ENCODE measurements around the gene DYNLT2. TPM values are rescaled to one million over a fixed set of nuclear protein-coding genes. Genes with fewer than 3 reads are reported as not detected.

Gene DYNLT2
- polyA plus RNA-seq (2013, experiment 1 of 2; ENCODE audit: insufficient read length): 0.56 TPM
- polyA plus RNA-seq (2013, experiment 2 of 2; ENCODE audit: insufficient read length): 0.49 TPM

GRCh38 chr6:169751242-169752073 is at the start of gene DYNLT2, which contains the start of gene ERMARD:
DYNLT2 (minus strand) TSS chr6:169751572; CDS start chr6:169751458, 114 bp downstream.
ERMARD (plus strand) TSS chr6:169751622; CDS start chr6:169751658, 36 bp downstream.
- DNase-seq: peak; percentile 94

- peak; percentile 53 for DNase-seq
These were observed 49.5 kb upstream of the DYNLT2 start for GRCh38 chr6:169800668-169801395.

DNA sequence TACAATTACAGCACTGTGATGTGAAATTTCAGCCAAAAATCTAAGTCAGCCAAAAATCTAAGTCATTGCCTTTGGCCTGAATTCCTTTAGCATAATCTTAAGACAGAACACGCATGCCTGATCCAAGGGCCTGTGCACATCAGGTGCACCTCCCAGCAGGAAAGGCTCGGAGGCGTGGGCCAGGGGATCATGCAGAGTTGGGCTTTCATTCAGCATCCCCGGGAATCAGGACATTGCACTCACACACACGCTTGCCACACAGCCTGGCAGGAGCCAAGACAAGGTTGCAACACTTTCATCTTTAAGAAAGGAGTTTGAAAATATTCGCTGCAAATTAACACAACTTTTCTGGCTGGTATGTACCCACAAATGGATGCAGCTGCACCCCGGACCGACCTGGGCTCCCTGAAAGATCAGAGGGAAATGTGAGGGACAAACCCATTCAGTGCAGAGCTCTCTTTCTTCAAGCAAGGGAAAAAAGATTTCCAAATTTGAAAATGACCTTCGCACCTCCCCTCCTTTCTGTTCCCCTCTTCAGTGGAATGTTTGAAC is 48.8 kb upstream of the DYNLT2 start:
- no peak for DNase-seq

- DNase-seq: no peak
These were observed 48.1 kb upstream of the DYNLT2 start for GRCh38 chr6:169799474-169799926.

GRCh38 chr6:169798764-169799473 is 47.5 kb upstream of the DYNLT2 start:
- no peak for DNase-seq

- no peak for DNase-seq
These were observed 43.8 kb upstream of the DYNLT2 start for GRCh38 chr6:169795196-169795595.

- DNase-seq: no peak
These were observed 43.1 kb upstream of the DYNLT2 start for GRCh38 chr6:169794317-169795055.

DNA sequence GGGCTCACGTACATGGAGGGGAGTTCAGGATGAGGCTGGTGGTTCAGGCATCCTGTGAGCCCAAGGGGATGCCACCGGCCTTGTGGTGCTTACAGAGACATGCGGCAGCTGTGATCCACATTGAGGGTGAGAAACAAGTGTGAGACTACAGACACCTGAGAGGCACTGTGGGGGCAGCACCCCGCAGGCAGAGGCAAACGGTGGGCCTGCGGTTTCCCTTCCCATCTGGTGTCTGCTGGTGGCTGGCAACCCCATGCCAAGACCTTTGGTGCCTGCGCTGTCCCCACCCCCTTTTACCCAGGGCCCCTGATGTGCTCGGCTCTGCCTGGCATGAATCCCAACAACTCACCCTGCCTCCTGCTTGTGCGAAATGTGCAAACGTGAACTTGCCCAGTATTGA is 42.0 kb upstream of the DYNLT2 start:
- DNase-seq: no peak

DNA sequence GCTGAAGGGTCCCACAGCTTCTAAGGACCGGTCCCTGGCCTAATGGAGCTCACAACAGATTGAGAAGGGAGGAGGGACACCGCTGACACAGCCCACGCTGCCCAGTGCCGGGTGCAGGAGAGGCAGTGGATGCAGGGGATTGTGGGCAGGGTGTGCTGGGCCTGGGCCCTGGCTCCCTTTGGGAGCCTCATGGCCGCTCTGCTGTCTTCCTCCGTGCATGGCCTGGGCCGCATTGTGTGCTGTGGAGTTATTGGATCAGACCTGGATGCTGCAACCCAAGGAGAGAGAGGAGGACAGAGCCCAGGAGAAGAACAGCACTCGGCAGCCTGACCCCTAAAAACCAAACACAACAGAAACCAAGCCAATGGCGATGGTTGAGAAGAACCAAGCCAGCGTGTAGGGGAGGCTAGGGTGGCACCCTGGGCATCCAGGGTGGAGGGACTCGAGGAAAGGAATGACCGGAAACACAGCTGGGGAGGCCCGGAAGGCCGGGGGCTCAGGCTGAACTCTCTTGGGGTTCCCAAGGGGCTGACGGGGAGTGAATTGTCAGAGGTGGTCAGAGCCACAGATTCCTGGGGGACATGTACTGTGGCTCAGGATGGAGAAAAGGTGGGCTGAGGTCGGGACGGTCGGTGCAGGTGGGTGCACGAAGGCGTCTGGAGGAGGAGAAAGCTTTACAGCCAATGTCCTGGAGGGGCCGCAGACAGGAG is 41.1 kb upstream of the DYNLT2 start:
- DNase-seq: no peak

DNA sequence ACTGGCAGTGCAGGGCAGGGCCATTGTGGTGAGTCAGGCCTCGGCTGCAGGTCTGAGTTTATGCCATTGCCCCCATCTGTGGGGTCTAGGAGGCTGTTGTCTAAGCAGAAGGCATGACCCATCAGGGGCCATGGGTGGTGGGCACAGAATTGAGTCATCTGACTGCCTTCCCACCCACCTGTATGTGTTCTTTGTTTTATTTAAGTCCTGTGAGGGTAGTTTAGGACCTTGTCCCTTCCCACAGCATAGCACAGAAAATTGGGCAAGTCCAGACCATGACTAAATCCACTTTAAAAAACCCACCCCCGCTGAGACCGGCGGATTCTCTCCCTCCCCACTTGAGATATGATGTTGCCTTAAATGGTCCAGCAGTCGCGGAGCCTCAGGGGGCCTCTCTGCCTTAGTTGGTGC is 40.4 kb upstream of the DYNLT2 start:
- DNase-seq: peak; percentile 13

DNA sequence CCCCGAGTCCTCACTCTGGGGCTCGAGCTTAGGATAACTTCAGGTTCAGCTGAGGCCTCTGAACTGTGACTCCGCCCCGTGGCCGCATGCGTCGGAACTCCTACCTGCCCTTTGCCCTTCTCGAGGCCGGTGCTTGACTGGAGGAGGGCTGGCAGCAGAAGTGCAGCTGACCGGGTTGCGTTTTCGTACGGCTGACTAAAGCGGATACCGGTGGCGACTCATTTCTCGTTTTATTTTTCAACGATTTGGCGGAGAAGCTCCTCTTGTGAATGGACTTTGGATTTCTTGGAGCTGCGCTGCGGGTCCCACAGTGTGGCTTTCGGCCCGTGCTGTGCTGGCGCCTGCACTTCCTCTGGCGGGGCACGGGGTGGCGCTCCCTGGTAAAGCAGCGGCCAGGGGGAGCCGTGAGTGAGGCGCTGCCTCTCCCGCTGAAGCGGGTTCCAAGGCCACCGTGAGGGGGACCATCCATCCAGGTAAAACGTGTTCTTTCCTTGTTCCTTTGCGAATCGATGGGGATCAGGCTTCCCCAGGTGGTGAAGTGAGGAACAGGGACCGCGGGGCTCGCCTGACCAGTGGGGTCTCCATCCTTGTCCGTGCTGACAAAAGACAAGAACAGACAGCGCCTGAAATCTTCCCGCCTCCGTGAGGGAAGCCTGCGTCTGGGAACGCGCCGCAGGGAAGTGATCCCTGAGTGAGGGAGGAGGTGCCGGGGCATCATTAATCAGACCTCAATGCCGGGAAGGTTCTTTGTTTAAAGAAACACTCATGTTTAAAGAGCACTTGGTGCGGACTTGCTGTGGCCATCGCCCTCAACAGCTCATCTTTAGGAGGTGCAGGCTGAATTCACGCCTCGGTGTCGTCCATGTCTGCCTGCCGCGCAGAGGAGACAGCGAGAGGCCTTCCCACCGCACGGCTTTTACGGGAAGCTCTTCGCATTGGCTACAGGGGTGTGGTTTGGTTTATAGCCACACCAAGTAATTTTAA is 38.9 kb upstream of the DYNLT2 start:
- peak; percentile 68 for DNase-seq

DNA sequence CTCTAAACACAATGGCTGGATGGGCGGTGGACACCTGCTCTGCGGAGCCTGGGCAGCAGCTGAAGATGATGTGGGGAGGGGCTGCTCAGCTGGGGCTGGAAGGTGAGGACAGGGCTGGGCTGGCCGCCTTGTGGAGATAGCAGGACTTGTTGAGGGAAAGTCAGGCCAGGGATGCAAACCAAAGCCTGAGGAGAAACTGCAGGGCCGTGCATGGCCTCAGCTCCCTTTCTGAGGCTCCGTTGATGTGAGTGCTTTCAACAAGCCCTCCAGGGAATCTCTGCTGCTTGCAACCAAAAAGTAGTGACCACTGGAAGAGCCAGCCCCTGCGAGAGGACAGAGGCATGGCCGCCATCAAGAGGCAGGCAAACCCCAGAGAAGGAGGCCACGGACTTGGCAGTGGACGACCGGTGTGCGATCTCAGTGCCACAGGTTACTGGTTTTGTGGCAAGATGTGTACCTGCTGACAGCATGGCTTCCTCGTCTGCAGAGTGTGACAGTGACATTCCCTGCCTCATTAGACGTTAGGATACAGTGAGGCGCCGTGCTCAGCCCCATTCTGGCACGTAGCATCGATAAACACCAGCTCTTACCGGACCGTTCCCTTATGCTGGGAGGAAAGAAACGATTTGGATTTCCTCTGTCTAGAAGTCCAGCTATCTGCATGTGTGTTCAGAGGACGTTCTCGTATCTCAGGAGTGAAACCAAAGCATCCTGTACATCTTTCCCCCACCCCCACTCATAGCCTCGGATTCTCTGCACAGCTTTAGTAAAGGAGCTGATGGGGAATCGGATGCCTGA is 38.0 kb upstream of the DYNLT2 start:
- no peak for DNase-seq

DNA sequence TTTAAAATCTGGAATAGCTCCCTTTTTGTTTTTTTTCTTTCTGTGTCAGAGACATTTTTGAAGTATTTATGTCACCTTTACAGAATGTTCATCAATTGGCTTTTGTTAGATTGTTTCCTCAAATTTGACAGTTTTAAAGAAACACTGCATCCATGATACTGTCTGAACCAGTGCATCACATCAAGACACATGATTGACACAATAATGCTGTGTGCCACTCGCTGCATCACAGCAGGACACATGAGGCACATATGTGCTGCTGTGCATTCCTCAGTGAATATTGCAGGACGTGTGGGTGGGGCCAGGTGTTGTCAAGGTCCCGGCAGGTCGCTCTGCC is 37.4 kb upstream of the DYNLT2 start:
- DNase-seq: no peak

- no peak for DNase-seq
These were observed 36.4 kb upstream of the DYNLT2 start for GRCh38 chr6:169787797-169788196.

- no peak for DNase-seq
These were observed 35.0 kb upstream of the DYNLT2 start for GRCh38 chr6:169786349-169786748.

GRCh38 chr6:169785566-169785965 is 34.2 kb upstream of the DYNLT2 start:
- no peak for DNase-seq

GRCh38 chr6:169784821-169785340 is 33.5 kb upstream of the DYNLT2 start:
- DNase-seq: no peak

- no peak for DNase-seq
These were observed 32.8 kb upstream of the DYNLT2 start for GRCh38 chr6:169783971-169784820.

All from fibroblast of skin of back (primary cell).